GM18868 (cell line): ENCODE measurements around the gene PRSS22.

Experiments used
- ATAC-seq: cut with Tn5 transposase; IDR thresholded peaks from one replicate; pipeline ENCODE4 v1.9.1; 2021; ENCODE audit warnings: mild to moderate bottlenecking, moderate library complexity; ENCODE audit not compliant: unreplicated experiment

Gene PRSS22

DNA sequence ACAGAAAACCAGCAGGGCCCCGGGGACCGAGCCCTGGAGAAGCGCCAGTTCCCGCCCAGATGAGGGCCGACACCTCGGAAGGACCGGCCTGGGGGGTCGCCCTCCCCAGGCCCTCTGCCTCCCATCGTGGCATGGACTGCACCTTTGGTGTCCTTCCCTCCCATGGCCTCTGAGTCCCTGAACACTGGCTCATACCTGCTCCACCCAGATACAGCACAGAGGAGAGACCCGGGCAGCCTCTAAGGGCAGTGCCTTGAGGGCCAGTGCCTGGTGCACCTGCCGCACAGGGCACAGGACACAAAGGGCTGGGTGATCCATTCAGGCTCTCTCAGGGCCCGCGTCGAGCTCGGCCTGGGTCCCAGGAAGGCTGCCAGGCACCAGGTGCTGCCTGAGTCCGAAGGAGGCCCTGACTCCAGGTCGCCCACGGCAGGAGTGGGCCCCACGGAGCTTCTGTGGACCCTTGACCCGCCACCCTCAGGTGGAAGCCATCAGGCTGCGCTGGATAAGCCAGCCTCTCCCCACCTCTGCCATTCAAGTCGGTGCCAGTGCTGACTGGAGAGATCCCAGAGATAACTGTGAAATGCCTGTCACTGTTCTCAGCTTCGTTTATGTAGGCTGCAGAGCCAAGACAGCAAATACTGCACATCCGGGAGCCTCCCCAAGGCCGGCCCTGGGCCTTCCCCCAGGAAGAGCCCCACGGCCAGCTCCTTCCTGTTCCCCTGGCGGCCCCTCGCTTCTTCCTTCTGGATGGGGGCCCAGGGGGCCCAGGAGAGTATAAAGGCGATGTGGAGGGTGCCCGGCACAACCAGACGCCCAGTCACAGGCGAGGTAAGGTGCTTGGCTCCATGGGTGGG, 28.2 kb downstream of the PRSS22 start, which contains the start of gene ZG16B:
Gene ZG16B (plus strand): TSS at position 803 of the 854 bp plus-strand sequence. CDS start 139 bp downstream, outside the sequence.
- no peak for ATAC-seq

DNA sequence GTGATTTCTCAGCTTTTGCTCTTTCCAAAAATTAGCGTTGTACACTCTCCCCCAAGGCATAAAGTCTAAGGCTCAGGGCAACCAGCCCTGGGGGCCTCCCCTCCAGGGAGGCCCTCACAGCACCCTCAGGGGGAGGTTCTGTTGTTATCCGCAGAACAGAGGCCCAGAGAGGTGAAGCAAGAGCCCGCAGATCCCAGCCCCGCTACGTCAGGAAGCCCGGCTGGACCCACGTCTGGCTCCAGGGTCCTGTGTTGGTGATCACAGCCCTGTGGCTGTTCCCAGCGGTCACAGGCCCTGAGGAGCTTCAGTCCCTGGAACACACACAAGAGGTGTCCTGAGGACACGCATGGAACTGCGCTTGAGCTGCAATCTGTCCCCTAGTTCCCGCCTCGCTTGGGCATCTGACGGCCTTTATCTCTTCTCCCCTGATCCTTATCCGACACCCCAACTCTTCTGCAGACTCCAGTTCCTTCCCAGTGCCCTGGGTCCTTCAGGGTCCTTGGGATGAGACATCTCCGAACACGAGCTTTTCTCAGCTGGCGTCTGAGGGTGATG, 29.0 kb downstream of the PRSS22 start:
- no peak for ATAC-seq

DNA sequence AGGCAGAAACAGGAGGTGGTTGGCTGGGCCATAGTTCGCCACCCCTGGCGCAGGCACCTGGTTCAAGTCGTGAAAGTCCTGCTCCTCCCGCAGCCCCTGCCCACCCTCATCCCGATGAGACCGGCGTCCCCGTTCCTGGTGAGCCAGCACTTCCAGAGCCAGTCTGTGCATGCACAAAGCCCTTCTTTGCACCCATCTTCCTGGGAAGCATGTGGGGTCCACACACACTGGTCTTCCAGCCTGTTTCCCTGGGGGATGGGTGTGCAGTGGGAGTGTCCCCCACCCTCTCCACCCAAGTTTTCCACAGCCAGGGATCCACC, 29.5 kb downstream of the PRSS22 start:
- no peak for ATAC-seq

DNA sequence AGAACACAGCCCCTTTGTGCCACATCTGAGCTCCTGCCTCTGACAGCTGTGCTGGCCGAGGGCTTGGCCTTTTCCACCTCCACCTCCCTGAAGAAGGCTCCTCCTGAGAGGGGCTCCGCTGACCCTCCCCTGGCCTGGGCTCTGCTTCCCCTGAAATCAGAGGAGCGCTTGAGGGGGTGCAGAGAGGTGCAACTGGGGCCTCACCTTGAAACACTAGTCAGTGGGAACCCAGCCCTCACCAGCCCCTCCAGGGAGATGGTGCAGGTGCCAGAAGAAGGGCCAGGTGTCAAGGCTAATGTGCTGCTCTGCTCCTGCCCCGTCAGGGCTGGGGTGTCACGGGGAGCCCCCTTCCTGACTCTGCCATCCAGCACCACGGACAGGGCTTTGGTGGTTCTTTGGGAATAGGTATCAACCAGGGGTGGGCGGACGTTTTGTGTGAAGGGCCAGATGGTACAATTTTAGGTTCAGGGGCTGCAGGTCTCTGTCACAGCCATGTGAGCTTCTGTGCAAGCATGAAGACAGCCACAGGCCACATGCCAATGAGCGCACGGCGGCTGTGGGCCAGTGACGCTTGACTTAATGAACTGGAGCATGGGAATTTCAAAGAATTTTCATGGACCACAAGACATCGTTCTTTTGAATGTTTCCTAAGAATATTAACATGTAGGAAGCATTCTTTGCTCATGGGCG, 30.0 kb downstream of the PRSS22 start:
- no peak for ATAC-seq

DNA sequence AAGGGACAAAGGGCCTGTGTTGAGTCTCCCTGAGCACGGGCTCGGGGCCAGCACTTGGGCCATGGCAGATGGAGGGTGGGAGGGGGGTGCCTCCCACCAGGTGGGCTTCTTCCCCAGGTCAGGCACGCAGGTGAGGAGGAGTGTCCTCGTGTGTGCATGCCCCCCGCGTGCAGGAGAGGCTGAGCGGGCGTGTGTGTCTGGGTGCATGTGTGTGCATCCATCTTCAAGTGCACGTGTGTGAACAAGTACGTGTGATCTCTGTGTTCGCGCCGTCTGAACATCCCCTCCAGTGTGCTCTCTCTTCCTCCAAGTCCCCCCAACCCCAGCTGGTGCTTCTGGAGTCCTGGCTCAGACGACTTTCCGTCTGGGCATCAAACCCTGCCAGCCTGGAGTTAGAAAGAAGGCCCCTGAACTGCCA, 30.6 kb downstream of the PRSS22 start:
- ATAC-seq, result no peak

DNA sequence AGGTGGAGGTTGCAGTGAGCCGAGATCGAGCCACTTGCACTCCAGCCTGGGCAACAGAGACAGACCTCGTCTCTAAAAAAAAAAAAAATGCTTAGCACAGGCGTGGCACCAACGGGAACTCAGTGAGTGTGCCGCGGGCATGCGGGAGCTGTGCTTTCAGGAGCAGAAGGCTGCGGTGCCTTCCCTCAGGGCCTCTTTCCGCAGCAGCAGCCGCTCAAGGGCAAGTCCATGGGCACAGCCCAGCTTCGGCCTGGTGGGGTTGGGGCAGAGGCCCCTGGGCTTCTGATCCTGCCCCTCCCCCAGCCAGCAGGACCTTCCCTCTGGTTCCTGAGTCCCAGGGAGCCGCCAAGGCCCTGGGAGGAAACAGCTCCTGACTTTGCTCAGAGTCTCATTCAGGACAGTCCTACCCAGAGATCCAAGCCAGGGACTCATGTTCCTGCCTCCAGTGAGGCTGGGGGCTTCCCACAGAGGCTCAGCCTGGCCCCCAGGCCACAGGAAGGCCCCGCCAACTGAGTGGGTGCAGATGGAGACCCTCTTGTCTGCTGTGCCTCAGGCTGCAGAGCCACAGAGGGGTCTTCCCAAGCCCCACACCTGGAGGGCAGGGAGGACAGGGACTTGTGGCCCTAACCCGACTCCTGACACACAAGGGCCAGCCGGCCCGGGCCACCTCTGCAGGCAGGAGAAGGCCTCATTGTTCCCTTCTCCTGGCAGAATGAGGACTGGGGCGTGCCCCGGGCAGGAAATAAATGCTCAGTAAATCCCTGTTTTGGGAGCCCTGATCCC, 31.2 kb downstream of the PRSS22 start:
- no peak for ATAC-seq

DNA sequence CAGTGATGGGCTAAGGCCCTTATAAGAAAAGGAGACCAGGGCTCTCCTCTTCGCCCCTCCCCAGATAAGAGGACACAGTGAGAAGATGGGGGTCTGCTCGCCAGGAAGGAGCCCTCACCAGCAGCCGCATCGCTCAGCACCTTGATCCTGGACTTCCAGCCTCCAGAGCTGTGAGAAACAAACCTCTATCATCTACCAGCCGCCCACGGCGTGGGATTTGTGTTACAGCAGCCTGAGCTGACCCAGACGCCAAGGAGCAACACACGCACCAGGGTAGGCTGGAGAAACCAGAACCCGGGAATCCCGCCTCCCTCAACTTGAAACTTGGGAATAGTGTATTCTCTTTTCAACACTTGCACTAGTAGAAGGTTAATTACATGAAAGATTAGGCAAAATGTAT, 32.1 kb downstream of the PRSS22 start:
- no peak for ATAC-seq

DNA sequence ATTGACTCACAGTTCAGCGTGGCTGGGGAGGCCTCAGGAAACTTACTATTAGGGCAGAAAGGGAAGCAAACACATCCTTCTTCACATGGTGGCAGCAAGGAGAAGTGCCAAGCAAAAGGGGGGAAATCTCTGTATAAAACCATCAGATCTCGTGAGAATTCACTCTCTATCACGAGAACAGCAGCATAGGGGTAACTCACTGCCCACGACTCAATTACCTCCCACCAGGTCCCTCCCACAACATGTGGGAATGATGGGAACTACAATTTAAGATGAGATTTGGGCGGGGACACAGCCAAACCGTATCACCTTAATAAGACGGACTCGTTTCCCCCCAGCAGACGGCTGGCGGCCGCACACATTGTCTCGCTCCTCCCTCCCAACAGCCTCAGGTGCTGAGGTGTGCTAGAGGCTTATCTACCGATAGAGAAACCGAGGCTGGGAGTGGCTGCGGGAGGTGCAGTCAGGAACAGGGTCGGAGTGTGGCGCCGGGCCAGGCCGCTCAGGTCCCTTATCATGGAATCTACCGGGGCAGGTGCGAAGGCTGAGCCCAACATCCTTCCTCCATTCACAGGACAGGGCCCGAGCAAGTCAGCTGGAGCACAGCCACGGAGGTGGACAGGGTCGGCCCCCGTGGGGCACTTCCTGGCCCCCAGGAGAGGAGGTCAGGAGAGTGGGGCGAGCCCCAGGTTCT, 32.8 kb downstream of the PRSS22 start:
- ATAC-seq, result no peak

DNA sequence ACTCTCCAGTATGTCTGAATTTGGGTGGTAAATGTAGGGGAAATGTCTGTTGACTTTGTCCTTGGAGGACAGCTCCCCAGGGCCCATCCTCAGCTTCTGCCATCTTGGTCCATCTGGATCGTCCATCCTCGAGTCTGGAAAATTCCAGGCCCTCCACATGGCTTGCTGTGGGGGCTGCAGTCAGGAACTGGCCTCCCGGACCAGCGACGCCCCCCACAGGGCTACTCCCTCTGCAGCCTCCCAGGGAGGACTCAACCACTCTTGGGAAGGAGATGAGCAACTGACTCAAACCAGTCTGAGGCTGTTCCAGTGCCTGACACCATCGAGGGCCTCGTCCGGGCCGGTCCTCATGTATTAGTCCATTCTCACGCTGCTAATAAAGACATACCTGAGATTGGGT, 33.3 kb downstream of the PRSS22 start:
- ATAC-seq, result no peak

DNA sequence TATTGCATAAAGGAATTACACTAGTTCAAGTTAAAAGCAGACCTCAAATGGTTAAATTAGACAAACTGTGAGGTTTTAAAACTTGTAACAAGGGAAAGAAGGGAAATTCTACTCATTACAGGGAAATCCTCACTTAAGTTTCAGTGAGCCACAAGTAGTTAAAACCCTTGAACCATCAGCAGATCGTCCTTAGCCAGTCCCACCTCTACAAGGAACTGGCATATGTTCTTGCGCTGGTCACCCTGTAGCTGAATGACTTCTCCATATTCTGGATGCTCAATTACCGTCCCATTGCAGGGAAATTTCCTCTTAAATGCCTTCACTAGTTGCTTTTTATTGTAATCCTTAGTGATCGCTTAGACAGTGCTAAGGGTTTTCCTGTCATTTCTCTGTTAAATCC, 35.5 kb downstream of the PRSS22 start:
- no peak for ATAC-seq

DNA sequence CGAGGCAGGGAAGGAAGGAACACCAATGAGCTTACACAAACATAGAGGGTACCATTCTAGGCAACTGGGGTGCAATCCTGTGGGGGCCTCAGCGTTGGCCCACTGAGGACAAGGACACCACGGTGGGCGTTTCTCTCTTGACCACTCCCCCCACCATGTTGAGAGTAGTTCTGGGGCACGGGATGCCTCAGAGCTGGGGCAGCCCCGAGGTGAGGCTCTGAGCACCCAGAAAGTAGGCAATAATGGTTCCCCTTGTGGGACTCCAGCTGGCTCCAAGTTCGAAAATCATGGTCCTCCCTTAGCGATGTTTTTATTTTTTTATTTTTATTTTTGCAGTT, 35.8 kb downstream of the PRSS22 start:
- ATAC-seq, result no peak

DNA sequence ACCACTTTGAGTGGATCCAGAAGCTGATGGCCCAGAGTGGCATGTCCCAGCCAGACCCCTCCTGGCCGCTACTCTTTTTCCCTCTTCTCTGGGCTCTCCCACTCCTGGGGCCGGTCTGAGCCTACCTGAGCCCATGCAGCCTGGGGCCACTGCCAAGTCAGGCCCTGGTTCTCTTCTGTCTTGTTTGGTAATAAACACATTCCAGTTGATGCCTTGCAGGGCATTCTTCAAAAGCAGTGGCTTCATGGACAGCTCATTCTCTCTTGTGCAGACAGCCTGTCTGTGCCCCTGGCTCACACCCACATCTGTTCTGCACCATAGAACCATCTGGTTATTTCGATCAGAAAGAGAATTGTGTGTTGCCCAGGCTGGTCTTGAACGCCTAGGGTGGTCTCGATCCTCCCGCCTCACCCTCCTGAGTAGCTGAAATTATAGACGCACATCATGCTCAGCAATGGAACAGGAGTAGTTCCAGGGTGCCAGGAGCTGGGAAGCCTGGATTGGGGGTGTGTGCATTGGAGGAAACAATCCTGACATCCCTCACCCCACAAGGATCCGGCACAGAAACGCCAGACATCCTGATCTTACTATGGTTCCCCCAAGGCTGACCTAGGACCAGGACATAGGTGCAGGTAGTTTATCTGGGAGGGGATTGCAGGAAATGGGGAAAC, 36.3 kb downstream of the PRSS22 start:
- no peak for ATAC-seq

DNA sequence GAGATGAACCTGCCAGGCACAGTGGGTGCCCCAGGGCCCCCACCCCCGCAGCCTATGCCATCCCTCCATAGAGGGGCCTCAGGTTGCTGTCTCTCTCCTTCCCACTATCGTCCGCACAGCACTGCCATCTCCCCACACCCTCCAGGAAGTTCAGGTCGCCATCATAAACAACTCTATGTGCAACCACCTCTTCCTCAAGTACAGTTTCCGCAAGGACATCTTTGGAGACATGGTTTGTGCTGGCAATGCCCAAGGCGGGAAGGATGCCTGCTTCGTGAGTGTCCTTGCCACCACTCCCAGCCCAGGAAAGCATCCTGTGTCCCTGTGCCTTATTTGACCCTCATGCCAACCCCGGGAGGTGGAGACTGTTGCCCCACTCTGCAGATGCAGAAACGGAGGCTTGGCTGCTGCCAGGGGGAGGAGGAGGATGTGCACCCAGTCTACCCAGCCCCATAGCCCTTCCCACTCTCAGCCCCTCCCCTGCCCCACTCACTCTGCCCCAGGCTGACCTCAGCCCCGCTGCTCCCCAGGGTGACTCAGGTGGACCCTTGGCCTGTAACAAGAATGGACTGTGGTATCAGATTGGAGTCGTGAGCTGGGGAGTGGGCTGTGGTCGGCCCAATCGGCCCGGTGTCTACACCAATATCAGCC, 37.0 kb downstream of the PRSS22 start:
- no peak for ATAC-seq

DNA sequence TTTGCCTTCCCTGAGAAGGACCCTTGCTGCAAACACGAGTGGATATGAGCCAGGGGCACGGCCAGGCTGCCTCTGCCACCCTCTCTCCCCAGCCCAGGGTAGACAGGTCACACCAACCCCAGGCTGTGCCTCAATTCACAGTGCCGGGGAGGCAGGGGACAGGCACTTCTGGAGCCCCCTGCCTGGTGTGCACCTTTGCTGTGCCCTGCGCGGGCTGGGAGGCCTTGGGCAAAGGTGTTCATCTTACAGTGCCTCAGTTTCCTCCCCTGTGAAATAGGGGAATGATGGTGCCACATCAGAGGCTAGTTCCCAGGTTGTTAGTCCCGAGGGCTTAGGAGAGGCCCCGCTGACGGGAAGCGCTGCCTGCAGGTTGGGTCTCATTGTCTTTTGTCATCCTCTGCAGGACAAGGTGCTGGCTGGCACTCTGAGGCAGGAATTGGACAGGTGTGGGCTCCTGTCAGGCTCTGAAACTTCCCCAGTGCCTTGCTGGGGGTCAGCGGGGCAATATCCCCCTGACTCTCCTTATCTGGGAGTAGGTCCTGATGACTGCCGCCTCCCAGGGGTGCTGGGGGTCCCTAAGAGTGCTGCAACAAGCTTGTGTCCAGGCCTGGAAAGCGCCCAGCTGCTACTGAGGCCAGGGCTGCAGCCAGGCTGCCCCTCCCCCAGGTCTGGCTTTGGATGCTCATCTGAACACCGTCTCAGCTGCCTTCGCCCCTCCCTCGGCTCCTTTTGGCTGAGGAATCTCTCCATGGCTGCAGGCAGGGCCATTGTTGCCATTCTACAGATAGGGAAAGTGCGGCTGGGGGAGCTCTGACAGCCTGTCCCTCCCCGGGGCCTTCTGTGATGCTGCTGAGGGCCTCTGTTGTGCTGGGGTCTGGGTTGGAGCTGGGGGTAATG, 37.8 kb downstream of the PRSS22 start:
- ATAC-seq, result no peak

DNA sequence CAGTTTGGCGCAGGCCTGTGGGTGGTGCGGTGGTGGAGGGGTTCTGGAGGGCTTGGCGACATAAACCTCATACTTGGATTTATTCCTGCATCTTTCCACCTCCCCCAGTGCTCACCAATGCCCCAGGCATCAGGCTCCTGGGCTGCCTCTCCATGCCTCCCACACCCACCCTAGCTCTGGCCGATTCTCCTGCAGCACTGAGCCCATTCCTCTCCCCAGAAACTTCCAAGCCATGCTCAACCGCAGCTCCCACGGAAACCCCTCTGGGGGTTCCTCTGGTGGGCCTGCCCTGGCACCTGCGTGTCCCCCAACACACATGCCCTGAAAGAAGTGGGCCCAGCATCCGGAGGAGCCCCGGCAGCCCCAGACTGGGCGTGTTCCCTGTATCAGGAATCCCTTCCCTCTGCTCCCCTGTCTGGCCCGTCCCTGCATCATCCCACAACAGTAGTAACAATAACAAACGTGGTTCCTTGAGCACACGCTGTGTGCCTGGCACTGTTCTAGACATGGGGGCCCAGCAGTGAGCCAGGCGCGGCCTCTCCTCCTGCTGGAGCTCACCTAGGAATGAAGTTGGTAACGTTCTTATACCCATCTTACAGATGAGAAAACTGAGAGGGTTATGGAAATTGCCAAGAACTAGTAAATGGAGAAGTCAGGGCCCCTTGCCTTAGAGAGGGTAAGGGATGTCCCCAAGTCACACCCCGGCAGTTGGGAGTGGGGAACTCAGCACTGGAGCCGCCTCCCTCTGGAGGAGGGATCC, 38.6 kb downstream of the PRSS22 start:
- ATAC-seq, result no peak

DNA sequence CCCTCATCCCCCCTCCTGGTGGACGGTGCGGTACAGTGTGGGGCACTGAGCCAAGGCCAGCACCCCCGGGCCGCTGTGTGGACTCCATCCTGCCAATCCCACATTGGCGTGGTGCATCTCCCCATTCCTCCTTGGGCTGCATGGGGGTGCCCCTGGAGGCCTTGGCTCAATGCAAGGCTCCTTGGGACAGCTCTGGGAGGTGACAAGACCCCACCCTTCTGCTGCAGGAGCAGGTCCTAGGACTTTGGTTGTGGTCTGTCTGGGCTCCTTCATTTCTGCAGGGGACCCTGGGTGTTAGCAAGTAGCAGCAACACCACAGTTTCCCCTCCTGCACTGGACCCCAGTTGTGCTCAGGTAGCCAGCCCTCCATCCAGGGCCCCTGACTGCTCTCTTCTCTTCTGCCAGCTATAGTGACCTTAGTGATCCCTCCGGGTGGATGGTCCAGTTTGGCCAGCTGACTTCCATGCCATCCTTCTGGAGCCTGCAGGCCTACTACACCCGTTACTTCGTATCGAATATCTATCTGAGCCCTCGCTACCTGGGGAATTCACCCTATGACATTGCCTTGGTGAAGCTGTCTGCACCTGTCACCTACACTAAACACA, 39.6 kb downstream of the PRSS22 start:
- ATAC-seq, result no peak

DNA sequence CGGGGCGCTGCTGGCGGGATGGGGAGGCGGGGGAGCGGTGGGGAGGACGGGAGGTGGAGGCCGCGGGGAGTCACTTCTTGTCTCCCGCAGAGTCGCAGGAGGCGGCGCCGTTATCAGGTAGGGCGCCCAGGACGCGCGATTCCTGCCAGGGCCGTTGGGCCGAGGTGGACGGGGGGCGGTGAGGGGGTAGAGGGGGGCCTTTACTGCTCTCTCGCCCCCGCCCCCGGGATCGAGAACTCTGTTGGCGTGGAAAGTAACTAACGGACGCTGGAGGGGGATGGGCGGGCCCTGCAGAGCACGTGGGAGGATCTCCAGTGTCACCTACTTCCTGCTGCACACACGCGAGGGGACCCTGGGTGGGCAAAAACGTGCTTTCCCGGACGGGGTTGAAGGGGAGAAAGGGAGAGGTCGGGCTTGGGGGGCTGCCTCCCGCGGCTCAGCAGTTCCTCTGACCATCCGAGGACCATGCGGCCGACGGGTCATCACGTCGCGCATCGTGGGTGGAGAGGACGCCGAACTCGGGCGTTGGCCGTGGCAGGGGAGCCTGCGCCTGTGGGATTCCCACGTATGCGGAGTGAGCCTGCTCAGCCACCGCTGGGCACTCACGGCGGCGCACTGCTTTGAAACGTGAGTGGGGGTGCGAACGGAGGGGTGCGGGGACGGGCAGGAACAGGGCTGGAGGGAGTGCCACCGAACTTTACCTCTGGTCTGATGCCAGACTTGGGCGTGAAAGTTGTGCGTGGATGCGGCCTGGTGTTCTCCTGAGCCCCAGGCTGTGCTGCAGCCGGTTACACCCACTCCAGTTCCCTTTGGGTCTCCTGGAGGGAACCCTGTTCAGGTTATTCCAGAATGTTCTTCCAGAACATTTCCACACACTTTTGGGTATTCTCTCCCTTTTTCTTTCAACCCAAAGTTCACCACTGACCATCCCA, 40.4 kb downstream of the PRSS22 start:
- no peak for ATAC-seq
